H1 (cell line): ENCODE measurements around the gene DGKD. TPM values are rescaled to one million over a fixed set of nuclear protein-coding genes. Genes with fewer than 3 reads are reported as not detected.

Source experiments
- CTCF ChIA-PET: fragments of 300-600 bp; sonication (Branson Sonifier 250); formaldehyde crosslinking; loops from one replicate; lab custom pipeline; 2021; ENCODE audit not compliant: partially characterized antibody; lab: Charles Lee
- POLR2A ChIA-PET: fragments of 300-600 bp; sonication (Branson Sonifier 250); formaldehyde crosslinking; loops from one replicate; lab custom pipeline; 2021; ENCODE audit warnings: inconsistent platforms; ENCODE audit not compliant: partially characterized antibody; lab: Charles Lee
- DNase-seq, 2 experiments: peaks; one replicate each; pipeline versions ENCODE4 v3.0.0 to v3.0.0-alpha.2; 2010 to 2022; ENCODE audit warnings: low spot score in 2 of 2, low read depth in 1 of 2, mixed read lengths in 1 of 2
- FAIRE-seq: peaks from 2 replicates; lab custom pipeline; 2011; peaks lifted over from hg19 to GRCh38; lab: Jason Lieb, UNC
- H2AFZ ChIP-seq: 2 replicates; pipeline ENCODE4 v1.8.1; 2012; ENCODE audit warnings: low read length, inconsistent platforms
- H2AK5ac ChIP-seq: 2 replicates; pipeline ENCODE4 v1.6.1; 2013; ENCODE audit warnings: low read depth, low read length
- H2BK120ac ChIP-seq: replicated peaks from 2 replicates; pipeline ENCODE3; 2013; ENCODE audit warnings: low read depth, low read length, inconsistent platforms
- H2BK12ac ChIP-seq: 2 replicates; pipeline ENCODE4 v1.6.1; 2013; ENCODE audit warnings: low read depth, low read length
- H2BK15ac ChIP-seq: 2 replicates; pipeline ENCODE4 v1.6.1; 2013; ENCODE audit warnings: low read length
- H2BK20ac ChIP-seq: 2 replicates; pipeline ENCODE4 v1.6.1; 2013; ENCODE audit warnings: low read length
- H2BK5ac ChIP-seq: 2 replicates; pipeline ENCODE4 v1.6.1; 2013; ENCODE audit warnings: low read depth, low read length
- H3K14ac ChIP-seq: 2 replicates; pipeline ENCODE4 v1.6.1; 2013; ENCODE audit warnings: inconsistent platforms; ENCODE audit not compliant: insufficient read length
- H3K18ac ChIP-seq: 2 replicates; pipeline ENCODE4 v1.6.1; 2013; ENCODE audit warnings: low read length; ENCODE audit errors: extremely low read depth
- H3K23ac ChIP-seq: 2 replicates; pipeline ENCODE4 v1.6.1; 2013; ENCODE audit warnings: inconsistent platforms; ENCODE audit not compliant: insufficient read length
- H3K23me2 ChIP-seq: 2 replicates; pipeline ENCODE4 v1.6.1; 2013; ENCODE audit warnings: low read depth, low read length
- H3K27ac ChIP-seq: 2 replicates; pipeline ENCODE4 v1.6.1; 2011; ENCODE audit warnings: low read depth, low read length, inconsistent platforms
- H3K27me3 ChIP-seq, 4 experiments: replicated peaks in 1 of 4; 1 replicate in 1 of 4; 2 replicates in 3 of 4; pipeline versions ENCODE4 v1.6.1 to v1.8.1; 2011 to 2013; ENCODE audit warnings: low read length in 3 of 4, mild to moderate bottlenecking in 3 of 4, inconsistent platforms in 2 of 4, mixed read lengths in 2 of 4, moderate library complexity in 1 of 4; ENCODE audit not compliant: control insufficient read depth in 3 of 4, insufficient read depth in 3 of 4; ENCODE audit errors: extremely low read depth in 1 of 4
- H3K36me3 ChIP-seq, 4 experiments: 2 replicates each; pipeline versions ENCODE4 v1.6.1 to v1.8.1; 2011 to 2013; ENCODE audit warnings: mild to moderate bottlenecking in 4 of 4, low read length in 3 of 4, moderate library complexity in 2 of 4, control low read depth in 1 of 4, inconsistent platforms in 1 of 4; ENCODE audit not compliant: insufficient read depth in 4 of 4, control insufficient read depth in 2 of 4
- H3K4ac ChIP-seq: replicated peaks from 2 replicates; pipeline ENCODE3; 2013; ENCODE audit warnings: low read length, low read depth, mixed read lengths, inconsistent platforms; ENCODE audit not compliant: insufficient read length
- H3K4me1 ChIP-seq, 4 experiments: replicated peaks in 1 of 4; 1 replicate in 1 of 4; 2 replicates in 3 of 4; pipeline versions ENCODE4 v1.6.1 to v1.8.1; 2011 to 2013; ENCODE audit warnings: low read length in 3 of 4, inconsistent platforms in 2 of 4, mixed read lengths in 1 of 4; ENCODE audit not compliant: insufficient read depth in 4 of 4, control insufficient read depth in 3 of 4
- H3K4me2 ChIP-seq, 2 experiments: 2 replicates each; pipeline versions ENCODE4 v1.6.1 to v1.8.1; 2011 to 2013; ENCODE audit warnings: low read depth in 2 of 2, low read length in 2 of 2, control low read depth in 1 of 2, inconsistent platforms in 1 of 2, mild to moderate bottlenecking in 1 of 2; ENCODE audit not compliant: insufficient read depth in 1 of 2
- H3K4me3 ChIP-seq, 4 experiments: fragments of 200-600, 300-600 bp in 1 of 4; sonication (generic), shearing (Covaris generic), sonication (Bioruptor Twin) in 1 of 4; 2 replicates each; pipeline versions ENCODE4 v1.5.1 to v1.8.1; 2011 to 2016; ENCODE audit warnings: low read length in 4 of 4, low read depth in 3 of 4, control low read depth in 2 of 4, inconsistent platforms in 2 of 4, mild to moderate bottlenecking in 2 of 4, mixed read lengths in 1 of 4, moderate library complexity in 1 of 4; ENCODE audit not compliant: insufficient read depth in 2 of 4; ENCODE audit errors: extremely low read depth in 1 of 4
- H3K56ac ChIP-seq: replicated peaks from 2 replicates; pipeline ENCODE3; 2013; ENCODE audit warnings: low read depth, mild to moderate bottlenecking, mixed read lengths, low read length, inconsistent platforms; ENCODE audit not compliant: insufficient read length
- H3K79me1 ChIP-seq: 2 replicates; pipeline ENCODE4 v1.6.1; 2013; ENCODE audit warnings: low read depth, low read length, control low read depth
- H3K79me2 ChIP-seq, 2 experiments: 2 replicates each; pipeline versions ENCODE4 v1.6.1 to v1.8.1; 2012 to 2013; ENCODE audit warnings: low read length in 2 of 2, mild to moderate bottlenecking in 2 of 2, inconsistent platforms in 1 of 2; ENCODE audit not compliant: insufficient read depth in 2 of 2, control insufficient read depth in 1 of 2
- H3K9ac ChIP-seq, 4 experiments: replicated peaks in 1 of 4; 1 replicate in 1 of 4; 2 replicates in 3 of 4; pipeline versions ENCODE4 v1.6.1 to v1.8.1; 2011 to 2013; ENCODE audit warnings: low read depth in 3 of 4, low read length in 3 of 4, control low read depth in 2 of 4, mild to moderate bottlenecking in 2 of 4, moderate library complexity in 2 of 4, inconsistent platforms in 1 of 4; ENCODE audit errors: extremely low read depth in 1 of 4
- H3K9me3 ChIP-seq, 2 experiments: 2 replicates each; pipeline versions ENCODE4 v1.6.1 to v1.8.1; 2012 to 2013; ENCODE audit warnings: mild to moderate bottlenecking in 2 of 2, moderate library complexity in 2 of 2, control low read depth in 1 of 2, inconsistent platforms in 1 of 2, low read depth in 1 of 2, low read length in 1 of 2, mixed read lengths in 1 of 2; ENCODE audit not compliant: insufficient read depth in 2 of 2
- H4K20me1 ChIP-seq, 2 experiments: replicated peaks in 1 of 2; 2 replicates each; pipeline versions ENCODE3 to v1.8.1; 2011 to 2013; ENCODE audit warnings: inconsistent platforms in 2 of 2, low read length in 2 of 2, mild to moderate bottlenecking in 1 of 2; ENCODE audit not compliant: insufficient read depth in 2 of 2, control insufficient read depth in 1 of 2
- H4K5ac ChIP-seq: 2 replicates; pipeline ENCODE4 v1.6.1; 2013; ENCODE audit warnings: low read length, low read depth, mixed read lengths, inconsistent platforms; ENCODE audit not compliant: insufficient read length
- H4K8ac ChIP-seq: 2 replicates; pipeline ENCODE4 v1.8.0; 2013; ENCODE audit warnings: mild to moderate bottlenecking, moderate library complexity, low read length, inconsistent platforms; ENCODE audit not compliant: insufficient read depth; ENCODE audit errors: extremely low read depth
- H4K91ac ChIP-seq: replicated peaks from 2 replicates; pipeline ENCODE3; 2013; ENCODE audit warnings: low read length, mixed read lengths, inconsistent platforms; ENCODE audit not compliant: insufficient read length
- CBX5 ChIP-seq: fragments of 300-800, 300-1000 bp; sonication (generic); IDR thresholded peaks from 2 replicates; pipeline ENCODE4 v1.7.1; 2016; ENCODE audit warnings: antibody characterized with exemption, low read length, low read depth
- CHD1 ChIP-seq: IDR thresholded peaks from 2 replicates; pipeline ENCODE4 v1.6.1; 2012; ENCODE audit warnings: low read depth, low read length, improper control_type of control experiment
- CHD2 ChIP-seq: IDR thresholded peaks from 2 replicates; pipeline ENCODE4 v1.6.1; 2012; ENCODE audit warnings: low read length, improper control_type of control experiment
- CREB1 ChIP-seq: IDR thresholded peaks from 2 replicates; pipeline ENCODE4 v1.6.1; 2012; ENCODE audit warnings: inconsistent platforms
- CTCF ChIP-seq, 3 experiments: IDR thresholded peaks; 1 replicate in 2 of 3; 2 replicates in 1 of 3; pipeline versions ENCODE4 v1.5.1 to v1.6.1; 2011; ENCODE audit warnings: low read length in 3 of 3, mild to moderate bottlenecking in 3 of 3, inconsistent platforms in 2 of 3, low read depth in 1 of 3, moderate library complexity in 1 of 3; ENCODE audit not compliant: insufficient read depth in 1 of 3; ENCODE audit errors: control extremely low read depth in 1 of 3
- JUN ChIP-seq: IDR thresholded peaks from 2 replicates; pipeline ENCODE4 v1.6.1; 2011; ENCODE audit warnings: low read depth, mild to moderate bottlenecking, improper control_type of control experiment, low read length
- JUND ChIP-seq: IDR thresholded peaks from 2 replicates; pipeline ENCODE4 v1.6.1; 2011; ENCODE audit warnings: mild to moderate bottlenecking, improper control_type of control experiment, low read length
- RBBP5 ChIP-seq: IDR thresholded peaks from 2 replicates; pipeline ENCODE4 v1.7.1; 2012; ENCODE audit warnings: low read depth, mild to moderate bottlenecking, inconsistent platforms, low read length, moderate library complexity, borderline replicate concordance
- RFX5 ChIP-seq: IDR thresholded peaks from 2 replicates; pipeline ENCODE4 v1.6.1; 2011; ENCODE audit warnings: low read depth, low read length, improper control_type of control experiment, borderline replicate concordance
- SP1 ChIP-seq: IDR thresholded peaks from 2 replicates; pipeline ENCODE4 v1.6.1; 2011; ENCODE audit warnings: low read depth, low read length
- SP2 ChIP-seq: IDR thresholded peaks from 2 replicates; pipeline ENCODE4 v1.6.1; 2012; ENCODE audit warnings: mild to moderate bottlenecking, low read length, inconsistent platforms
- SUZ12 ChIP-seq: fragments of 200-600 bp; sonication (generic); IDR thresholded peaks from 2 replicates; pipeline ENCODE4 v1.6.1; 2012; ENCODE audit warnings: mild to moderate bottlenecking, inconsistent platforms, low read length, moderate library complexity, mixed read lengths
- WGBS, 2 experiments: shearing (Covaris generic) in 1 of 2; methylation state at CpG; one replicate each; pipeline versions ENCODE4 v1.1.6 to v1.1.7; 2013 to 2015; ENCODE audit warnings: low lambda C conversion rate in 2 of 2, mixed read lengths in 2 of 2, inconsistent platforms in 1 of 2, low coverage in 1 of 2, missing lambda C conversion rate in 1 of 2; ENCODE audit not compliant: insufficient replicate concordance in 2 of 2, insufficient coverage in 1 of 2, insufficient read length in 1 of 2; ENCODE audit errors: extremely low coverage in 1 of 2, missing lambda C conversion rate in 1 of 2; 5-methylcytosine and 5-hydroxymethylcytosine counted together
- polyA plus RNA-seq, 7 experiments: library from polyadenylated mRNA; depleted of rRNA in 3 of 7; stranded (reverse) in 5 of 7; unstranded in 2 of 7; fragments of >200 nt in 5 of 7; fragments of 200-250 nt in 2 of 7; gene quantifications; 1 replicate in 5 of 7; 2 replicates in 1 of 7; 4 replicates in 1 of 7; pipeline versions ENCODE4 v1.2.1 to v1.2.3, GENCODE V29; 2011 to 2013; ENCODE audit warnings: missing spikeins in 2 of 7, mixed read lengths in 2 of 7
- total RNA-seq: library from RNA; stranded (reverse); fragmentation: NEBNext Ultra II Directional; extraction: Animal tissue kit (Norgen Biotek cat#: 25700); gene quantifications from 2 replicates; pipeline ENCODE4 v1.2.1, GENCODE V29; 2021

DGKD gene
- total and polyA plus RNA-seq, 2 of the 8 experiments (the other 6 are each of a cell fraction or from before 2014, with no cell fraction given) = 7.7 to 30.9 TPM

DNA sequence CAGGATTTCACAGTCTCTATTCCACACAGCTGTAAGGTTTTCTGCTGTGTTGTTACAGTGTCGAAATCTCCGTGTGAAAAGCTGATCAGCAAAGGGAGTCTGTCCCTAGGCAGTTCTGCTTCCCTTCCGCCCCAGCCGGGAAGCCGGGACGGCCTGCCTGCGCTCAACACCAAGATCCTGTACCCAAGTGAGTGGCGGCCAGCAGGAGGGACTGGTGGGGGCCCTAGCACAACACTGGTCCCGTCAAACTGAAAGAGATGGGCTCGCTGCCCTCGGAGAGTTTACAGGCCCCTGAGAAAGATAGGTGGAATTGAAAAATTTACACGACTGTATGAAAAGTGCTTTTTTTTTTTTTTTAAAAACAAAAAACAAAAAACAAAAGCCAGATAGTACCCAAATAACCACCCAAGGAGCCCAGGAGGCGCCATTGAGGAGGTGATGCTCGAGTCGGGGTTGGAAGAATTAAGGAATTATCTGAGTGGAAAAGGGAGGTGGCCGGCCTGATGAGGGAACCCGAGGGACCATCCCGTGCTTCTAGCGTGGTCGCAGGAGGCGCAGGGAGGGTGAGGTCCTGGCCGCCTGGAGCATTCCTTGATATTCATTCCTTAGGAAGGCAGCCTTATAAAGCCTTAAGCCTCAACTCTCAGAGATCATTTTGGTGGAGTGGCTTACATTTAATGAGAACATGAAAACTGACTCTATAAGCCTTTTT is 96.7 kb downstream of the DGKD start:
- no peak overlapping the region for H2BK20ac ChIP-seq
- DNase-seq (no peak), FAIRE-seq (no peak)
- ChIA-PET CTCF (interaction anchor here (3.5 kb wide), 1 partner anchor 380 kb away, joined by 35 read pairs; no protein-coding TSS in a partner anchor), POLR2A (no interaction called here)
- H2BK5ac ChIP-seq = no peak overlapping the region
- H4K91ac ChIP-seq = no peak overlapping the region
- no peaks in the 10 kb centered on the region for H3K79me1 ChIP-seq
- no peak overlapping the region for H3K4ac ChIP-seq
- no peak overlapping the region for H2BK120ac ChIP-seq
- no peak overlapping the region for H2BK12ac ChIP-seq
- no peak overlapping the region for H3K4me3 ChIP-seq
- no peak overlapping the region for H3K18ac ChIP-seq
- H3K79me2 ChIP-seq = no peaks in the 10 kb centered on the region
- H3K56ac ChIP-seq = no peak overlapping the region
- WGBS, 2 experiments = 90% methylated on average over 22 of the region's 22 CpGs; no CpG with 5 or more reads in 1 of the 2 experiments
- no peak overlapping the region for H2AK5ac ChIP-seq
- H2AFZ ChIP-seq = no peak overlapping the region
- no peak overlapping the region; the same call in 1 of the 2 replicates for H4K8ac ChIP-seq
- H3K36me3 ChIP-seq = peaks cover 0 to 6% (median 3%) of the 10 kb centered on the region in 4 experiments; a peak in 3 of 8 replicates
- no peak overlapping the region for H3K27ac ChIP-seq
- no peaks in the 10 kb centered on the region for H3K23me2 ChIP-seq
- H3K4me2 ChIP-seq = no peak overlapping the region
- no peak overlapping the region for H3K23ac ChIP-seq
- H4K5ac ChIP-seq = no peak overlapping the region
- H3K9ac ChIP-seq = no peak overlapping the region
- no peaks in the 10 kb centered on the region for H3K9me3 ChIP-seq
- no peak overlapping the region for H3K14ac ChIP-seq
- H2BK15ac ChIP-seq = no peak overlapping the region
- no peaks in the 10 kb centered on the region; a peak in 1 of 7 replicates for H3K4me1 ChIP-seq
- no peaks in the 10 kb centered on the region for H4K20me1 ChIP-seq
- H3K27me3 ChIP-seq = no peaks in the 10 kb centered on the region
- no peak for TF ChIP-seq CREB1
- TF ChIP-seq CHD1 = no peak
- TF ChIP-seq JUND = no peak
- TF ChIP-seq CTCF (IDR thresholded peaks at IDR 0.05; ENCODE audit: control extremely low read depth in 1 of 3, insufficient read depth in 1 of 3, low read depth in 1 of 3, low read length in 3 of 3) = no peak
- TF ChIP-seq RBBP5 = no peak
- no peak for TF ChIP-seq SUZ12
- no peak for TF ChIP-seq CHD2
- TF ChIP-seq SP1 = no peak
- no peak for TF ChIP-seq CBX5
- TF ChIP-seq JUN = no peak
- no peak for TF ChIP-seq RFX5
- TF ChIP-seq SP2 = no peak
